Stimulated activated CD4-positive, alpha-beta T cell treated with anti-CD3 and anti-CD28 coated beads, Interleukin-15, amount 100 ng/mL, for 1 hour (primary cell): ENCODE data around the gene UNC50.
"Not testable (repeated sequence)": the region's sequence is repeated elsewhere in the genome, so short reads cannot be mapped to it uniquely, and the experiment has no call there.

Source experiments
- DNase-seq, 2 donors: peaks; one replicate each; pipeline ENCODE4 v3.0.0-alpha.2; 2020; ENCODE audit warnings: low read depth in 1 of 2, low spot score in 1 of 2

UNC50 gene

GRCh38 chr2:98608962-98609604 is 694 bp downstream of the UNC50 start:
- DNase-seq: no peak

DNA sequence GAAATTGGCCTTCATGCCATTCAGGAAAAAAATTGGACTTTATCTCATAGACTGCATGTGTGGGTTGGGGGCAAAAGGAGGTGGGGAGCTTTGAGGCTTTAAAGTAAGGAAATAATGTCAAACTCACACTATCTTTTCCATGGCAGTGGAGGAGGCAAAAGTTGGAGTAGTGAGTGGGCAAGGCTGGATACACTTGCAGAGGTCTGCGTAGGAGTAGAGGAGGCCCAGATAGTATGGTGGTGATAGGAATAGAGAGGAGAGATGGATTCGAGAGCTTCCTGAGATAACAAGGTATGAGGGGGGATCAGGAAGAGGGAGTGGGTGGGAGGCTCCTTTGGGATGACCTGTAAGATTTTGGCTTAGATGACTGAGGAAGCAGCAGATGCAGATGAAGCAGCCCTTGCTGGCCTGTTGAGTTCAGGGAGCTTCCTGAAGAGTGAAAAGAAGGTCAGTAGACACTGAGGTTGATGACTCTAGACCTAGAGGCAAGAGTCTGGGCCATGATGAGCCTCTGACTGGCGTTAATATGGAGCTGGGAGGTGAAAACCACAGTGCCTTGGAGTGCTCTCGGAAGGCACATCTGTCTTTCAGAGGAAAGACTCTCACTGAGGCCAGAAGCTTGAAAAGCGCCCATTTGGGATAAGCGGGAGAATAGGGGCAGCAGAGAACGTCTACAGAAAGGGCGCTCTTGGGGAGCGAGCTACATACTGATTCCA is 5.8 kb downstream of the UNC50 start:
- no peak for DNase-seq

- no peak for DNase-seq
These were observed 7.1 kb downstream of the UNC50 start for GRCh38 chr2:98615481-98615880.

DNA sequence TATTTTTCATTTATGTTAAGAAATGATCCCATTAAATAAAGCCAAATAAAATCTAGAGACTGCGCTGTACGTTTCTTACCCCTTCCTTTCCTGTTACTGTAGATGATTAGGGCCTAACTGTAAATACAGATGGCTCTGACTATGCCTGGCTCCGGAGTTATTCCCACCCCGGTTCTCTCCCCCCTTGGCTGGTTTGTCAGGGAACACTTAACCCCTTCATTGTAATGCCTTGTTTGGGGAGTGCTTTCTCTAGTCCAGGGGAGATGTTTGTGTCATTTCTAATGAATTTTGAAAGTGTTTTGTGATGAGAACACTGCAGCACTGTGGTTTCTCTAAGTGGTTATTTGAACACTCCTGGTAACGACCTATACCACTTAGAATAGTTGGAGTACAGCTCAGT is 8.8 kb downstream of the UNC50 start:
- DNase-seq: no peak

DNA sequence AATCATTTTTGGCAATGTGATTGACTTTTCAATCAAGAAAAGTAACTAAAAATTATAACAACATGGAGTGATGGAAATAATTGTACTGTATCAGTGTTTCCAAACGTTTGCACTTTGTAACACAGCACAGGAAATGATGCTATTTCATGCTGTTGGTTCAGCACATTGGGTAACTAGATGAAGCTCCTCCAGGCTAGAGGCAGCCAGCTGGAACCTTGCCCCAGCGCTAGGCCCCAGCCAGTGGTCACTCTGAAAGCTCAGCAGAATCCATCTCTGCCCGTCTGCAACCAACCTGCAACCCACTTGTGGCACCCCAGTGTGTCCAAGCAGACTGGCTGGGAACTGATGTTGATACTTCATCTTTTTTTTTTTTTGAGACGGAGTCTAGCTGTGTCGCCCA is 15.3 kb downstream of the UNC50 start:
- no peak for DNase-seq

DNA sequence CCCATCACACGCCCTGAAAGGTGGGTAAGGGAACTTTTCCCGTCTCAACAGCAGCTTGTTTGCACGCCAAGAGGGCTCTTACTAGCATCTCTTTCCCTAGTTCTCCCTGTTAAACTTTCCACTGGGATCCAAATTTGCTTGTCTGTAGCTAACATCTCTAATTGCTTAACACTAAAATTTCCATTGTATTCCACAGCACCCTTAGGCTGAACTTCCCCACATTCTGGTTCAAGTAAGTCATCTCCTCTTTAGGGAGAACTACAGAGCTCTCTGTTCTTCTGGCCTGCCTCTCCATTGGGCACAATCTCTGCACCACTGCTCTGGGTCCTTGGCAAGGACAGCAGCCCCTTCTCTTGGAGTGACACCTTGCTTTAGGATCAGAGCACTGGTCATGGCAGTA is 24.0 kb downstream of the UNC50 start:
- DNase-seq: no peak

GRCh38 chr2:98634406-98635092 is 26.2 kb downstream of the UNC50 start:
- peak in 1 of 2 donors; percentile 20 for DNase-seq

DNA sequence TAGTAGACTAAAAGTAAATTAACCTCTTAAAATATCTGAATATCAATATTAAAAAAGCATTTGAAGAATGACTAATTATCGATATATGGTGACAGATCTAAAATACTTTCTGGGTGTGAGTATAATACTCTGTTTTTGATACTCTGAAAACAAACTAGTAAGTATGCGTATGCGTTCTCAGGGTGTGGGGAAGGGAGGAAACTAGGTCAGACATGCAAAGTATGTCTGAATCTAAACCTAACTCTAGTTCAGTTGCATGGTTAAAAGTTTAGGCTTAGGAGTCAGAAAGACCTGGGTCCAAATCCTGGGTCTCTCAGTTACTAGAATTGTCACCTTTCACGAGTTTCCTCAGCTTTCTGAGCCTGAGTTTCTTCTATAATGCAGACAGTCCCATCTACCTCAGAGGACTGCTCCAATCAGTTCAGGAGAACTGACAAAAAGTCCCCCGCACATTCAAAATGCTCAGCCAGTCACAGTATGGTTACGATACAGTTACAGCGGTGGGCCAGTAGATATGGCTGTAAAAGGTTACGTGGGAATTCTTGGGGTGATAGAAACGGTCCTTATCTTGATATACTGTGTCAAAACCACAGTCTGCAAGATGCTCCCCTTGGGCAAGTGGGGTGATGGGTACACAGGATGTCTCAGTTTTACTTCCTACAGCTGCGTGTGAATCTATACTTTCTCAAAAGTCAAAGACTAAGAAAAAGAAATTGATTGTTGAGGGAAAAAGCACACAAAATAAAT is 29.2 kb downstream of the UNC50 start:
- no peak for DNase-seq

DNA sequence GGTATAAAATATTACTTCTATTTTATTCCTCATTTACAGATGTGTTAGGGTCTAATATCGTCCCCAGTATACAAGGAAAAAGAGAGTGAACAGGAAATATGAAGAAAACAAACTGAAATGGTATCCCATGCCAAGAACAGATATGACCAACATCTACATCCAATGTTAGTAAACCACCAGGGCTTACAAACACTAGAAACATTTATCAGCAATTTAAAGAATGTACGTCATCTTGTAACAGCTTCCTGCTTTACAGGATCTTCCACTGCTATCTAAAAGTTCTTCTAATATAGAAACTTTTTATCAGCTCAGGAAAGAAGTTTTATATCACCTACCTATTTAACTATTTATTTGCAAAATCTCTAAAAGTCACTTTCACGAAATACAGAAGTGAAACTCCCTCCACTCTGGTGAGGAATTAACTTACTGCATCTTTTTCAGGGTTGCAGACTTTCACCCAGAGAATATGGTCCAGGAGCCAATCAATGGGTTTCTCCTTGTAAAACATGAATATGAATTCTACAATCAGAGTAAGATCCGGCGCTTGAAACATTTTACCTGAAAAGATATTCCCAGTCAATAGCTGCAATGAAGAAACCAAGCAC is 35.2 kb downstream of the UNC50 start:
- no peak for DNase-seq

DNA sequence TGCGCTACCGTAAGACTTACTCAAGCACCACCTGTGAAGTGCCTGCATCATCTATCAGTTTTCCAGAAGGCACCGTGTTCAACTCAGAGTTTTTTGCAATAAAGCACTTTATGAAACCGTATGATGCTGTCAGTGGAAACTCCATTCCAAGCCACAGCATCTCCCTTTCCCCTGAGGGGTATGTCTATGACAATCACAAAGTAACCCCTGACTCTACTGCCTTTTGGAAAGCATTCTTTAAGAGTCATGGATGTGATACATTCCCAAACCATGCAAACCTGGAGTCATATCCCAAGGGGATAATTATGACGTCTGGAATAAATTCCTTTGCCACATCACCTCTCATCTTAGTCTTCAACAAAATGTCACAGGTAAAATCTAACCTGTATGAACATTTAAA is 39.2 kb downstream of the UNC50 start:
- no peak for DNase-seq

DNA sequence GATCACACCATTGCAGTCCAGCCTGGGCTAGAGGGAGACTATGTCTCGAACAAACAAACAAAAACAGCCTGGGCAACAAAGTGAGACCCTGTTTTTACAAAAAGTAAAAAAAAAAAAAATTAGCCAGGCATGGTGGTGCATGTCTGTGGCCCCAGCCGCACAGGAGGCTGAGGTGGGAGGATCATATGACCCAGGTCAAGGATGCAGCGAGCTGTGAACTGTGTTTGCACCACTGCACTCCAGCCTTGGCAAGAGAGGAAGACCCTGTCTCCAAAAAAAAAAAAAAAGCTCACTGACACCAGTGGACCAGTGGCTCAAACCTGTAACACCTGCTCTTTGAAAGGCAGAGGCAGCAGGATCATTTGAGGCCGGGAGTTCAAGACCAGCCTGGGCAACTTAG is 40.1 kb downstream of the UNC50 start:
- no peak for DNase-seq

GRCh38 chr2:98649135-98649991 is 41.0 kb downstream of the UNC50 start:
- peak; percentile 48 to 65 for DNase-seq

DNA sequence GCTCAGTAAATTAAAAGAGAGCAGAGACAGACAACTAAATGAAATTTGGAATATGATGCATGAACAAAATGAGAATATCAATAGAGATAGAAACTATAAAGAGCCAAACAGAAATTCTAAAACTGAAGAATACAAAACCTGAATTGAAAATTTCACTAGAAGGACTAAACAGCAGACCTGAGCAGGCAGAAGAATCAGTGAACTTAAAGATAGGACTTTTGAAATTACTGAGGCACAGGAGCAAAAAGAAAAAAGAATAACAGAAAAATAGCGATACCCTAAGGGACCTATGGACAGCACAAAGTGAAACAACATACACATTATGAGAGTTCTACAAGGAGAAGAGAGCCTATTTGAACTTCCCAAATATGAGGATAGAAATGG is 41.6 kb downstream of the UNC50 start:
- DNase-seq: no peak

DNA sequence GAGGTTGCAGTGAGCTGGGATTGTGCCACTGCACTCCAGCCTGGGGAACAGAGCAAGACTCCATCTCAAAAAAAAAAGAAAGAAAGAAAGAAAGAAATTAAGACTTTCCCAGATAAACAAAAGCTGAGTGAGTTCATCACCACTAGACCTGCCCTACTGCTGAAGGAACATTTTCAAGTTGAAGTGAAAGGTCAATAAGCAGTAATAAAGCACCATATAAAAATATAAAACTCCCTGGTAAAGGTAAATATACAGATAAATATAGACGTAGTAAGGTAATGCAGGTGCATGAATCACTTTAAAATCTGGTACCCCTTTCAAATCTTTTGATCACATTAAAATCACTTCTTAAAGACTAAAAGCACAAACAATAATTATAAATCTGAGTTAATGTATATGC is 42.6 kb downstream of the UNC50 start:
- no peak for DNase-seq

DNA sequence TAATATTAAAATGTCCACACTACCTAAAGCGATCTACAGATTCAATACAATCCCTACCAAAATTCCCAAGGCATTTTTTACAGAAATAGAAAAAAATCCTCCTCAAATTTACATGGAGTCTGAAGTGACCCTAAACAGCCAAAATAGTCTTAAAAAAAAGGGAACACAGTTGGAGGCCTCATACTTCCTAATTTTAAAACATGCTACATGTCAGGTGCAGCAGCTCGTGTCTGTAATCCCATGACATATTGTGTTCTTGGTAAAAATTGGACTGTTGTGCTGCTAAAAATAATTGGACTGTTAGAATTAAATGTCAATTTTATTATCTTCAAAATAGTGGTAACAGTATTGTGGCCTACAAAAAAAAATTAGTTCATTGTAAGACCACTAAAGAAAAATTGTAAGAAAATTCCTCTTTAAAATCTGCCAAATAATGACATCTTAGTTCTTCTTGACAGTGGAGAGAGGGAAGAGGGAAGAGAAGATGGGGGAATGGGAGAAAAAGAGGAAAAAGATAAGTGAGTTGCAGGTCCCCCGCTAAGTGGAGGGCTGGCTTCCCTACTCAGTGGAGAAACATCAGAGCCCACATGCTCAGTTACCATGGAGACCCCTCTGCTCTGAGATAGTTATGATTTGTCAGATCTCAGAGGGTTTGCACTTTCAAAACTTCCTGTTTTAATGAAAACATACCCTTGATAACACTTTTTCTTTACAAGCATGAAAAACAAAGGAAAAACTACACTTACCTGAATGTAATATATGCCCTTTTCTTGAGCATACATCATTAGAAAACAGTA is 46.5 kb downstream of the UNC50 start:
- DNase-seq: no peak

DNA sequence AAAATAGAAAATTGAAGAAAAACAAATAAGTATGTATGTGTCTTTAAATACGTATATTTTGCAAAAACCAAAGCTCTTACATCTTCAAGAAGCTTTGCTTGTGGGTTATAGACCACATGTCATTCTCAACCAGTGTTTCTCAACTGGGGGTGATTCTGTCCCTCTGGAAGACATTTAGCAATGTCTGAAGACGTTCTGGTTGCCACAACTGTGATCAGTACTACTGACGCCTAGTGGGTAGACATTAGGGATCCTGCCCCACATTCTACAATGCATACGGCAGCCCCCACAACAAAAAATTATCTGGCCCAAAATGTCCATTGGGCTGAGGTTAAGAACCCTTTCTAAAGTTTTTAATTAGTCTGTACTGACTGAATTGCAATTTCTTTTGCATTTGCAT is 48.4 kb downstream of the UNC50 start:
- no peak for DNase-seq

DNA sequence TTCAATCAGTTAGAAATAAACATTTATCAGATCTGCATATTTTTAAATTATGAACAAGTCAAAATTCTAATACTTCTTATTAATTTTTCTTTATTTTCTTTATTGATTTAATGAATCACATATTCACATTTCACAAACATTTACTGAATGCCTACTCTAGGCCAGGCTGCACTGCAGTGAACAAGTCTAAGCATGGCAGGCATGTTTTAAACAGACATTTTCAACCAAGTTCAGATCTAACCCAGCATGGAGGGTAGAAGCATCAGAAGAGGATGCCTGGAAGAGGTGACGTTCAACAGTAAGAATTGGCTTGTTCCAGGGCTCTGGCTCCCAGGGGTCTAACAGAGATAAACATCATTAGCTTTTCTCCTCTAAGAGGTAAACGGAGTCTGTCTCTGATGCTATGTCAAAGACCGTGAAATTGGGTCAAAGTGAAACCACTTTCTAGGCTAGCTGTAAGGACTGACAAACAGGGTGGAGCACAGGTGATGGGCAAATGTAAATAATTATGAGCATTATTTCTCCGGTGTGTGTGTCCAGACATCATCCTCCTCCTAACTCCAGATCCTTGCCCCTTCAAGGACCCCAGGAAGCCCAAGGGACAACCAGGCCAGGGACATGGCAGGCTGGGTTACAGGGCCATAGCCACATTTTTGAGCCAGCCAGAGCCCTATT is 50.6 kb downstream of the UNC50 start:
- no peak for DNase-seq

DNA sequence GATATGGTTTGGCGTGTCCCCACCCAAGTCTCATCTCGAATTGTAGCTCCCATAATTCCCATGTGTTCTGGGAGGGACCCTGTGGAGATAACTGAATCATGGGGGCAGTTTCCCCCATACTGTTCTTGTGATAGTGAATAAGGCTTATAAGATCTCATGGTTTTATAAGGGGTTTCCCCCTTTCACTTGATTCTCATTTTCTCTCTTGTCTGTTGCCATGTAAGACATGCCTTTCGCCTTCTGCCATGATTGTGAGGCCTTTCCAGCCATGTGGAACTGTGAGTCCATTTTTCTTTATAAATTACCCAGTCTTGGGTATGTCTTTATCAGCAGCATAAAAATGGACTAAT is 51.1 kb downstream of the UNC50 start:
- DNase-seq: not testable (repeated sequence)

- DNase-seq: no peak
These were observed 55.2 kb downstream of the UNC50 start for GRCh38 chr2:98663511-98664090.
